Fibroblast of the aortic adventitia (primary cell): ENCODE results near the gene EMILIN2. TPM values are rescaled to one million over a fixed set of nuclear protein-coding genes. Genes with fewer than 3 reads are reported as not detected.
A peak's percentile ranks its signal among the peaks of the same experiment; 100 is the strongest.

ENCODE experiments used
- DNase-seq: peaks from one replicate; pipeline ENCODE4 v3.0.0-alpha.2; 2010; ENCODE audit warnings: low read depth
- H3K4me3 ChIP-seq: 2 replicates; pipeline ENCODE4 v1.5.1; 2011; ENCODE audit warnings: low read depth, mild to moderate bottlenecking, control low read depth, low read length, moderate library complexity
- total RNA-seq: library from RNA; depleted of rRNA; stranded (reverse); fragments of >200 nt; gene quantifications from 2 replicates; pipeline ENCODE4 v1.2.3, GENCODE V29; 2012; ENCODE audit warnings: low replicate concordance
- TF ChIP-seq, protein P1 (sequence below): IDR thresholded peaks from 2 replicates; pipeline ENCODE4 v1.5.1; 2011; ENCODE audit warnings: mild to moderate bottlenecking, low read length, control low read depth, inconsistent platforms; ENCODE audit not compliant: insufficient read depth

Gene EMILIN2
- total RNA-seq, 1 donor, result 11.2 TPM

DNA sequence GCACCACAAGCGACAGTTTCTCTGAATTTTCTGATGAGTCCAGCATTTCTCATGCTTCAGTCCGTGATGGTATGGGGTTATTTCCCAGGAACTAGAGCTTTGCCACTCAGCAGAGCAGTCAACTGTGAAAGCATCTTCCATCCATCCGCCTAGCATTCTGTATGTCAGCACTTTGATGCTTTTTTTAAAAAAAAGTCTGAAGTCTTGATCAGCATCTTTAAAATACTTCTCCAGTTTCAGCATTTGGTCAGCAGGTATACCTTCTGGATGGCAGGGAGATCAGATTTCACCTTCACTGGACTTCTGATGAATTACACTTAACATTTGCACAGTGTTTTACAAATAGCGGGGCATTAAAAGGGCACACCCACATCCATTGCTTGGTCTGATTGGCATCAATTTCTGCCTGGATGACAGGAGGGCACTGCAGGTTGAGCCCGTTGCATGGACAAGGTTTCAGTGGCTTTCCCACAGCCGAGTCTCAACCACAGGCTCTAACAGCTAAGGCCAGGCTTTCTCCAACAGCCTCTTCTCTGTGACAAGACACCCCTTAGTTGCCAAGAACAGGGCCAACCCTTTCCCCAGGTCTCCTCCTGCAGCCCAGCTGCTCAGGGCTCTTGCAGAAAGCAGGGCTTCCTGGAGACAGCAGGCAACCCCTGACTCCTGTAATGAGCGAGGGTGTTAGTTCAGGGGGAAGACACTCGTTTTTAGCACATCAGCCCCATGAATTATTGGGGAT, 54.0 kb downstream of the EMILIN2 start:
- TF ChIP-seq, protein P1, sequence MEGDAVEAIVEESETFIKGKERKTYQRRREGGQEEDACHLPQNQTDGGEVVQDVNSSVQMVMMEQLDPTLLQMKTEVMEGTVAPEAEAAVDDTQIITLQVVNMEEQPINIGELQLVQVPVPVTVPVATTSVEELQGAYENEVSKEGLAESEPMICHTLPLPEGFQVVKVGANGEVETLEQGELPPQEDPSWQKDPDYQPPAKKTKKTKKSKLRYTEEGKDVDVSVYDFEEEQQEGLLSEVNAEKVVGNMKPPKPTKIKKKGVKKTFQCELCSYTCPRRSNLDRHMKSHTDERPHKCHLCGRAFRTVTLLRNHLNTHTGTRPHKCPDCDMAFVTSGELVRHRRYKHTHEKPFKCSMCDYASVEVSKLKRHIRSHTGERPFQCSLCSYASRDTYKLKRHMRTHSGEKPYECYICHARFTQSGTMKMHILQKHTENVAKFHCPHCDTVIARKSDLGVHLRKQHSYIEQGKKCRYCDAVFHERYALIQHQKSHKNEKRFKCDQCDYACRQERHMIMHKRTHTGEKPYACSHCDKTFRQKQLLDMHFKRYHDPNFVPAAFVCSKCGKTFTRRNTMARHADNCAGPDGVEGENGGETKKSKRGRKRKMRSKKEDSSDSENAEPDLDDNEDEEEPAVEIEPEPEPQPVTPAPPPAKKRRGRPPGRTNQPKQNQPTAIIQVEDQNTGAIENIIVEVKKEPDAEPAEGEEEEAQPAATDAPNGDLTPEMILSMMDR, result no peak
- no peak for DNase-seq
- no peak overlapping the region for H3K4me3 ChIP-seq

DNA sequence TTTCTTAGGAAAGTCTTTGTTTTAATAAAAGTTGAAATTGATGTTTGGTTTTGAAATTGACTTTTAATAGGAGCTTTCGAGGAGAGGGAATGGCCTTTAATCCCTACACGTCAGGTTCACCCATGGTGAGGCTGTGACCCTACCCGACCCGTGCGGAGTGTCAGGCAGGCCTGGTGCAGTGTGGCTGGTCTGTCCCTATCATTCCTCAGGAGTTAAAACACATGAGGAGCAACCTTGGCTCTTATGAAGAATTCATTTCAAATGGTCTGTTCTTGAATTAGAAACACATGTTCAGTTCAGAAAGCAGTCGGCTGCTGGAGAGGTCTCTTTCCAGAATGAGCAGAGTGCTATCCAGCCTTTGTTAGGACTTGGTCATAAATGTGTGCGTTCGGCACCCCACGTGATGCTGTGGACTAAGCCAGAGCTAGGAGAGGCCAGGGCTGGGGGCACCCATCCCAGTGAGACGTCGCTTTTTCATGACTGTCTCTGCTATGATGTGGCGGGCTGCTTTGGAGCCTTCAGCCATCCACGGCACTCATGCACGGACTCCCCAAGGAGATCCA, 54.7 kb downstream of the EMILIN2 start:
- peak; percentile 90 for DNase-seq

DNA sequence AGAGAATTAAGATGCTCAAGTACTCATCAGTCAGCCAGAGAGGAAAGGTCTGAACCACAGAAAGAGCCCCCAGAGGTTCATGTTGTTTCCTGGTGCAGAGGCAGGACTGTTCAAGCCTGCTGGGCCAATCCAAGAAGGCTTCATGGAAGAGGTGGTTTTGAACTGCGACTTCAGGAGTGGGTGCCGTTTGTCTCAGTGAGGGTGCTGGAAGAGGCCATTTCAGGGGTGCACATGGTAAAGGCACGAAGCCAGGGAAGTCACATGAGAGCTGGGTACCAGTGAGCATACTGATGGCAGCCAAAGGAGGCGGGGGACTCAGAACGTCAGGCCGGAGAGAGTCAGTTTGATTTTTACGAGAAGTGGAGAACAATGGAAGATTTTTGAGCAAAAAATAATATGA, 55.5 kb downstream of the EMILIN2 start:
- TF ChIP-seq, protein P1, result no peak
- no peak overlapping the region for H3K4me3 ChIP-seq
- DNase-seq, result no peak

More for the DNA sequence above, 54.7 kb downstream of the EMILIN2 start:
- no peak overlapping the region for H3K4me3 ChIP-seq
- TF ChIP-seq, protein P1, result no peak

DNA sequence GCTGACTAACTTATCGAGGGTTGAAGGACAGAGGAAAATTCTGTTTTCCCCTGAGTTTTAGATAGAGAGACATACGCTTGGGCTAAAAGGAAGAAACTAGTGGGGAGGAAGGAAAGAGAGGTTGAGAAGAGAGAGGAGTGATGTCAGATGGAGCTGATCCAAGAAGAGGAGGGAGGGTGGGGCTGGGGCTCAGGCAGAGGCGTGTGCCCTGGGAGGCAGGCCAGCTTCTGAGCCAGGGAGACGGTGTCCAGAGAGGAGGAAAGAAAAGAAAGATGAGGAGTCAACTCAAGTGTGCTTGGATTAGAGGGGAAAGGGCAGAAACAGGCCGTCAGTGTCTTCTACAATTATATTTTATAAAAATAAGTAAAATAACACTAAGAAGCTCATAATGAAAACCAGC, 56.2 kb downstream of the EMILIN2 start:
- TF ChIP-seq, protein P1, result no peak
- DNase-seq, result peak; percentile 88
- no peak overlapping the region for H3K4me3 ChIP-seq

DNA sequence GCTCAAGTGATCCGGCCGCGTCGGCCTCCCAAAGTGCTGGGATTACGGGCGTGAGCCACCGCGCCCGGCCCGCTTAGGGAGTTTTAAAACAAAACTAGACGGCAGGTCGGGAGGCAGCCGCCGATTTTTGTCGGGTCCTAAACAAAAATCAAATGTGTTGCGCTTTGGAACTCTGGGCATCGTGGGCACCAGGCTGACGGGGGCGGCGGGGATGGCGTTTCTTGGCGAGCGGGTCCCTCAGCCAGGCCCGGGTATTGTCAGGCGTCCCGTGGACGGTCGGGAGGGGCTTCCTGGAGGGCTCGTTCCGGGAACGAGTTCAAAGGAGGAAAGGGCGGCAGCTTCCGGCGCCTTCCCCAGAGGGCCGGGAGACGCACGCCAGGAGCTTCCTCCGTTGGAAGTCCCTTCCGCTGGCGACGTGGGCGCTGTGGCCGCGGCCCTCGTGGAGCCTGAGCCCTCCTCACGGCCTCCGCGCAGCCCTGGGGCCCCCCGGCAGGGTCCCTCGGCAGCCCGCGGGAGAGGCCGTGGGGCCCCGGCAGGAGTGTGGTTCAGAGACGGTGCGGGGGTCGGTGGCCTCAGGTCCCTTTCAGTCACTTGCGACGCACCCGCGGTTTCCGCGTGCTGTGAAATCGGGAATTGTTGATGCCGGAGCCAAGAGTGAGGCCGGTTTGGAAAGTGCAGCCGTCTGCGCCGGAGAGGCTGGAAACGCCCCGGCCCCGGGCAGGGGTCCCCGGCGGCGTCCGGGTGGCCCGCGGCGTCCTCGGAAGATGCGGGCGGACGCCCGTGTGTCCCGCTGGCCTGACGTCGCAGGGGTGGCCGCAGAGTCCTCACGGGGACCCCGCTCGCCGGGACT, 59.3 kb downstream of the EMILIN2 start:
- TF ChIP-seq, protein P1, result no peak
- DNase-seq, result no peak
- H3K4me3 ChIP-seq, result peak overlapping the region; percentile 37

DNA sequence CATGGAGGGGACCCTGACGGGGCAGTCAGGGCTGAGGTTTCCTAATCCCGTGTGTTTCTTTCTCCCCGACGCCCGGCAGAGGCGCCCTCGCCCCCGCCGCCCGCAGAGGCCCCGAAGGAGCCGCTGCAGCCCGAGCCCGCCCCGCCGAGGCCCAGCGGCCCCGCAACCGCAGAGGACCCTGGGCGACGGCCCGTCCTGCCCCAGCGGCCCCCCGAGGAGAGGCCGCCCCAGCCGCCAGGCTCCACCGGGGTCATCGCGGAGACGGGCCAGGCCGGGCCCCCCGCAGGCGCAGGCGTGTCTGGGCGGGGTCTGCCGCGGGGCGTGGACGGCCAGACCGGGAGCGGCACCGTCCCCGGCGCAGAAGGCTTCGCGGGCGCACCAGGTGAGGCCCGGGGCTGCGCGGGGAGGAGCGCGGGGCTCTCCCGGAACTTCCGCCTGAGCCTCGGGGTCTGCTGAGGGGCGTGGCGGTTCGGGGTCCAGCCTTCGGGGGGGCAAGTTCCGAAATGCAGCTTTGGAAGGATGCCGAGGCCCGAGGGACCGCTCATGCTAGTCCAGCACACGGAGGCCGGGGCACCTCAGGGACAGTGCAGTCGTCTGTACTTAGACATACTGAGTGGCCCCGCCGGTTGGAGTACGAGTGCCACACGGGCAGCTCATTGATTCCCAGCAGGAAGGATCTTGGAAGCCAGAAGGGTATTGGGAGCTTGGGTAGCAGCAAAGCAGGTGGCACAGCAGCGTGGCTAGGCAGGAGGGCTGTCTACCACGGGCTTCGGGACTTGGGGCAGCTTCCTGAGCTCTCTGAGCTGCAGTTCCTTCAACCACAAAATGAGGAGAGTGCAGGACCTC, 60.1 kb downstream of the EMILIN2 start:
- no peak for DNase-seq
- TF ChIP-seq, protein P1, result peak; percentile 28

More for the DNA sequence above, 60.1 kb downstream of the EMILIN2 start:
- H3K4me3 ChIP-seq, result peak overlapping the region; percentile 37
